Measurements from ENCODE around the gene PSMA2.

Gene PSMA2

GRCh38 chr7:42961170-42961569 lies 29.2 kb upstream of the PSMA2 start:
- no peaks in the 10 kb centered on the region for H4K20me1 ChIP-seq (ENCODE audit: low read depth, low read length)
- H3K9ac ChIP-seq (ENCODE audit: low read length), result no peak overlapping the region
- no peak overlapping the region for H3K27ac ChIP-seq (ENCODE audit: low read depth, low read length)
- H3K79me2 ChIP-seq (ENCODE audit: insufficient read depth, low read length), result no peaks in the 10 kb centered on the region
- H3K4me2 ChIP-seq (ENCODE audit: low read depth, low read length, poor library complexity, severe bottlenecking), result no peak overlapping the region
- 0 out of 2 replicates have a peak, but pooled peaks cover 6% of the 10 kb centered on the region for H3K9me3 ChIP-seq (ENCODE audit: insufficient read depth, low read length)
- TF ChIP-seq EZH2phosphoT487 (conservative IDR thresholded peaks at IDR 0.05; ENCODE audit: low read length), result no peak
- no peak for TF ChIP-seq CTCF (IDR thresholded peaks at IDR 0.05; ENCODE audit: insufficient read depth, low read length, poor library complexity, severe bottlenecking)
- H3K36me3 ChIP-seq (ENCODE audit: low read length), result no peaks in the 10 kb centered on the region; the same call in 1 of the 2 replicates
- H3K27me3 ChIP-seq (ENCODE audit: low read length), result no peaks in the 10 kb centered on the region
- no peaks in the 10 kb centered on the region for H3F3A ChIP-seq (ENCODE audit: insufficient read depth)
- no peak overlapping the region for H2AFZ ChIP-seq (ENCODE audit: low read depth, low read length, severe bottlenecking)
- no peaks in the 10 kb centered on the region for H3K9me2 ChIP-seq (replicated peaks; ENCODE audit: insufficient read depth, low read length)
- no peak overlapping the region for H3K4me3 ChIP-seq (ENCODE audit: insufficient read depth, low read length, poor library complexity, severe bottlenecking)

DNA sequence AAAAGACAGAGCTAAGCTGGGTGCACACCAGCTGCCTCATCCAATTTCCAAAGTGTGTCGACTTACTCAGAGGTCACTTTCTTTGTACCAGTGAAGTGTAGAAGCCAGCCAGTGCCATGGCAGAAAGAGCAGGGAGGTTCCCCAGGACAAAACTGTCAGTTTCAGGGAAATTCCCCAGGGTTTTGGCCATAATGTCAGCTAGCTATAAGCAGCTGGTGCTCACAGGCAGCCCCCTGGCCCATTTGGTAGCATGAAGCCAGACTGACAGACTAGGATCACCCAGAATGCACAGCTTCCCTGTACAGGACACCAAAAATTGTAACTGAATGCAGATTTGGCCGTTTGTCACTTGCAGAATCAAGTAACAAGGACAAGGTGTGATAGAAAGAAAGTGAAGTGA lies 28.8 kb upstream of the PSMA2 start:
- Histone ChIP-seq H3K27me3 (ENCODE audit: low read length) (no peaks in the 10 kb centered on the region), H3K27ac (ENCODE audit: low read depth, low read length) (no peak overlapping the region), H4K20me1 (ENCODE audit: low read depth, low read length) (no peaks in the 10 kb centered on the region), H3K36me3 (ENCODE audit: low read length) (no peaks in the 10 kb centered on the region; the same call in 1 of the 2 replicates), H3K9ac (ENCODE audit: low read length) (no peak overlapping the region), H3K9me3 (ENCODE audit: insufficient read depth, low read length) (peaks cover 9% of the 10 kb centered on the region; the same call in 1 of the 2 replicates), H2AFZ (ENCODE audit: low read depth, low read length, severe bottlenecking) (no peak overlapping the region), H3K79me2 (ENCODE audit: insufficient read depth, low read length) (no peaks in the 10 kb centered on the region), H3K4me3 (ENCODE audit: insufficient read depth, low read length, poor library complexity, severe bottlenecking) (no peak overlapping the region), H3F3A (ENCODE audit: insufficient read depth) (no peaks in the 10 kb centered on the region), H3K9me2 (replicated peaks; ENCODE audit: insufficient read depth, low read length) (no peaks in the 10 kb centered on the region), H3K4me2 (ENCODE audit: low read depth, low read length, poor library complexity, severe bottlenecking) (no peak overlapping the region)
- TF ChIP-seq EZH2phosphoT487 (conservative IDR thresholded peaks at IDR 0.05; ENCODE audit: low read length) (no peak), CTCF (IDR thresholded peaks at IDR 0.05; ENCODE audit: insufficient read depth, low read length, poor library complexity, severe bottlenecking) (no peak)

- Histone ChIP-seq H4K20me1 (ENCODE audit: low read depth, low read length) (no peaks in the 10 kb centered on the region), H3K36me3 (ENCODE audit: low read length) (peaks cover 5% of the 10 kb centered on the region; the same call in 1 of the 2 replicates), H3K9me2 (replicated peaks; ENCODE audit: insufficient read depth, low read length) (no peaks in the 10 kb centered on the region), H3K79me2 (ENCODE audit: insufficient read depth, low read length) (no peaks in the 10 kb centered on the region), H3K4me3 (ENCODE audit: insufficient read depth, low read length, poor library complexity, severe bottlenecking) (no peak overlapping the region), H3K27me3 (ENCODE audit: low read length) (no peaks in the 10 kb centered on the region), H3K9me3 (ENCODE audit: insufficient read depth, low read length) (peaks cover 13% of the 10 kb centered on the region; the same call in 1 of the 2 replicates), H3F3A (ENCODE audit: insufficient read depth) (no peaks in the 10 kb centered on the region), H3K9ac (ENCODE audit: low read length) (no peak overlapping the region), H3K4me2 (ENCODE audit: low read depth, low read length, poor library complexity, severe bottlenecking) (no peak overlapping the region), H2AFZ (ENCODE audit: low read depth, low read length, severe bottlenecking) (no peak overlapping the region), H3K27ac (ENCODE audit: low read depth, low read length) (no peak overlapping the region)
- no peak for TF ChIP-seq EZH2phosphoT487 (conservative IDR thresholded peaks at IDR 0.05; ENCODE audit: low read length)
- no peak for TF ChIP-seq CTCF (IDR thresholded peaks at IDR 0.05; ENCODE audit: insufficient read depth, low read length, poor library complexity, severe bottlenecking)
Measured at GRCh38 chr7:42959549-42959948, 27.6 kb upstream of the PSMA2 start.
